ENCODE data around the gene SMG6. TPM values are rescaled to one million over a fixed set of nuclear protein-coding genes. Genes with fewer than 3 reads are reported as not detected.

SMG6 gene
- total RNA-seq, 1 experiment from 2014 or later: 25.6 TPM

DNA sequence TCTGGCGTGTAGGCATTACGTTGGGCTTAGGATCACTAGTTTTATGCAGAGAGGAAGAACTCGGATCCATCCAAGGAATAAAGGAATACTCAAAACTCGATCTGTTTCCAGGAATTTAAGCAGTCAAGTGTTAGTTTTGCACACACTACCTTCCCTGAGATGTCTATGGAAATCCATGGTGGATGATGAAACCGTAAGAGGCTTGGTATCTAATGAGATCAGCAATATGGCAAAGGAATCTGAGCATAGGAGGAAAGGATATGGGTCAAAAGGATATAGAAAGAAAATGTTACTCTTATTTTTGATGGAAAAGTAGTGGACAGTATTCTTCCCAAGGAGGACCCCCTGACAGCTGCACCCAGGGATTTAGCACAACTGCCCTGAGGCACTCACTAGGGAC, 59.6 kb downstream of the SMG6 start:
- CTCF ChIA-PET: interaction anchor here (1.0 to 4.0 kb wide), 31 partner anchors 10 to 335 kb away, joined by 3 to 229 read pairs (median 9); partner anchors contain the start of genes HIC1 and OVCA2
- Mint-ChIP-seq H3K4me1 (no peaks in the 10 kb centered on the region), H3K4me3 (no peak overlapping the region), H3K36me3 (peaks cover 9% of the 10 kb centered on the region), H3K9me3 (no peaks in the 10 kb centered on the region), H3K27me3 (ENCODE audit: low read depth) (no peaks in the 10 kb centered on the region), H3K27ac (no peak overlapping the region)
- POLR2A ChIA-PET: interaction anchor here (0.8 to 1.2 kb wide), 2 partner anchors 48 to 186 kb away, joined by 3 to 5 read pairs; no protein-coding TSS in a partner anchor
- ATAC-seq (no peak), DNase-seq (ENCODE audit: low spot score) (no peak)
- TF ChIP-seq, protein P1, sequence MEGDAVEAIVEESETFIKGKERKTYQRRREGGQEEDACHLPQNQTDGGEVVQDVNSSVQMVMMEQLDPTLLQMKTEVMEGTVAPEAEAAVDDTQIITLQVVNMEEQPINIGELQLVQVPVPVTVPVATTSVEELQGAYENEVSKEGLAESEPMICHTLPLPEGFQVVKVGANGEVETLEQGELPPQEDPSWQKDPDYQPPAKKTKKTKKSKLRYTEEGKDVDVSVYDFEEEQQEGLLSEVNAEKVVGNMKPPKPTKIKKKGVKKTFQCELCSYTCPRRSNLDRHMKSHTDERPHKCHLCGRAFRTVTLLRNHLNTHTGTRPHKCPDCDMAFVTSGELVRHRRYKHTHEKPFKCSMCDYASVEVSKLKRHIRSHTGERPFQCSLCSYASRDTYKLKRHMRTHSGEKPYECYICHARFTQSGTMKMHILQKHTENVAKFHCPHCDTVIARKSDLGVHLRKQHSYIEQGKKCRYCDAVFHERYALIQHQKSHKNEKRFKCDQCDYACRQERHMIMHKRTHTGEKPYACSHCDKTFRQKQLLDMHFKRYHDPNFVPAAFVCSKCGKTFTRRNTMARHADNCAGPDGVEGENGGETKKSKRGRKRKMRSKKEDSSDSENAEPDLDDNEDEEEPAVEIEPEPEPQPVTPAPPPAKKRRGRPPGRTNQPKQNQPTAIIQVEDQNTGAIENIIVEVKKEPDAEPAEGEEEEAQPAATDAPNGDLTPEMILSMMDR (IDR thresholded peaks at IDR 0.05): no peak
- TF ChIP-seq ZBTB43 (CRISPR knock-in tag; IDR thresholded peaks at IDR 0.05): no peak

DNA sequence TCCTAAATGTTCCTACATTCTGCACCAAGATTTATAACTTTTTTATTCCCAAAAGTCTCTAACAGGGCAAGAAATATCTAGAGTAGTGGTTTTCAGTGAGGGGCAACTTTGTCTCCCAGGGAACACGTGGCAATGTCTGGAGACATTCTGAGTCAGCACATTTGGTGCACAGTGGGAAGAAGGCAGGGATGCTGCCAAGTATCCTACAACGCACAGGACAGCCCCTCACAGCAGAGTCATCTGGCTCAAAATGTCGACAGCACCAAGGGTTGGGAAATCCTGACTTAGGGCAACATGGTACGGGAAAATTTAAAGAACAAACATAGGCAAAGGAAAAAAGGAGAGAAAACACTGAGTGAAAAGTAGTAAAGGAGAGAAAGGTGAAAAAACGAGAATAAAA, 61.8 kb downstream of the SMG6 start:
- H3K36me3 Mint-ChIP-seq: peaks cover 9% of the 10 kb centered on the region
- no peak for TF ChIP-seq HMGXB4 (CRISPR knock-in tag; IDR thresholded peaks at IDR 0.05)
- no peak for TF ChIP-seq NR2C2 (CRISPR knock-in tag; IDR thresholded peaks at IDR 0.05)
- TF ChIP-seq ZNF416 (CRISPR knock-in tag; IDR thresholded peaks at IDR 0.05): no peak
- TF ChIP-seq, protein P2, sequence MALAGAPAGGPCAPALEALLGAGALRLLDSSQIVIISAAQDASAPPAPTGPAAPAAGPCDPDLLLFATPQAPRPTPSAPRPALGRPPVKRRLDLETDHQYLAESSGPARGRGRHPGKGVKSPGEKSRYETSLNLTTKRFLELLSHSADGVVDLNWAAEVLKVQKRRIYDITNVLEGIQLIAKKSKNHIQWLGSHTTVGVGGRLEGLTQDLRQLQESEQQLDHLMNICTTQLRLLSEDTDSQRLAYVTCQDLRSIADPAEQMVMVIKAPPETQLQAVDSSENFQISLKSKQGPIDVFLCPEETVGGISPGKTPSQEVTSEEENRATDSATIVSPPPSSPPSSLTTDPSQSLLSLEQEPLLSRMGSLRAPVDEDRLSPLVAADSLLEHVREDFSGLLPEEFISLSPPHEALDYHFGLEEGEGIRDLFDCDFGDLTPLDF (CRISPR knock-in tag; IDR thresholded peaks at IDR 0.05): no peak
- no peak for TF ChIP-seq HMGA2 (CRISPR knock-in tag; IDR thresholded peaks at IDR 0.05)
- H3K27ac Mint-ChIP-seq: no peak overlapping the region
- no peaks in the 10 kb centered on the region for H3K27me3 Mint-ChIP-seq (ENCODE audit: low read depth)
- CTCF ChIA-PET: interaction anchor here (1.3 kb wide), 1 partner anchor 183 kb away, joined by 5 read pairs; no protein-coding TSS in a partner anchor
- DNase-seq (ENCODE audit: low spot score) (no peak), ATAC-seq (no peak)
- H3K9me3 Mint-ChIP-seq: no peaks in the 10 kb centered on the region
- POLR2A ChIA-PET: no interaction called here
- H3K4me1 Mint-ChIP-seq: no peaks in the 10 kb centered on the region
- H3K4me3 Mint-ChIP-seq: no peak overlapping the region

DNA sequence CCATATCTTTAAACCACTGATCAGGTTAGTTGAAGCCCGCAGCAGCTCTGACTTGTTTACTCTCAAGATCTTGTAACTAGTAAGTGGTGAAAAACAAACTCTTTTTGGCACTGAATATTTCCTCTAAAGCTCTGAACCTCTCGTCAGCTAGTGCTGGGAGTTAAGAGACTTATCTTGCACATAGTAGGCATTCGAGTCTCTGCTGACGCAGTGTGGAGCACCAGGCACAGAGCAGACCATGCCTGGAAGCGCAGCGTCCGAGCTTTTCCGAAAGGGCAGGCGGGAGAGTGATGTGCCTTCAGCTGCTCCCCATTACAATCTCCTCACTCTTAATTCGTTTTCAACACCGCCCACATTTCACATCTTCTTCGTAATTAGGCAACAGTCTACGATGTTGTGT, 63.0 kb downstream of the SMG6 start:
- Mint-ChIP-seq H3K4me3 (no peak overlapping the region), H3K36me3 (peaks cover 9% of the 10 kb centered on the region), H3K27ac (peak overlapping the region; percentile 64; the same call in 1 of the 2 replicates), H3K9me3 (no peaks in the 10 kb centered on the region), H3K4me1 (no peaks in the 10 kb centered on the region), H3K27me3 (ENCODE audit: low read depth) (no peaks in the 10 kb centered on the region)
- no peak for ATAC-seq
- ChIA-PET CTCF (interaction anchor here (0.8 to 1.3 kb wide), 4 partner anchors 9 to 182 kb away, joined by 3 to 5 read pairs (median 4); no protein-coding TSS in a partner anchor), POLR2A (no interaction called here)
- no peak for DNase-seq (ENCODE audit: low spot score)
- TF ChIP-seq RORB (CRISPR knock-in tag; IDR thresholded peaks at IDR 0.05) (no peak), TEAD1 (CRISPR knock-in tag; IDR thresholded peaks at IDR 0.05) (no peak), CDX4 (CRISPR knock-in tag; IDR thresholded peaks at IDR 0.05; ENCODE audit: borderline replicate concordance) (no peak), ZNF281 (CRISPR knock-in tag; IDR thresholded peaks at IDR 0.05) (no peak), AFF4 (CRISPR knock-in tag; IDR thresholded peaks at IDR 0.05; ENCODE audit: borderline replicate concordance) (no peak), ZMAT4 (CRISPR knock-in tag; IDR thresholded peaks at IDR 0.05) (no peak)

Data from WTC11 (cell line).